GM06990 (cell line): ENCODE results near the gene ALPG.
"Not testable (repeated sequence)": the region's sequence is repeated elsewhere in the genome, so short reads cannot be mapped to it uniquely, and the experiment has no call there.

ENCODE experiments used
- DNase-seq: peaks from one replicate; pipeline ENCODE4 v3.0.0-alpha.2; 2011; ENCODE audit not compliant: insufficient read length; ENCODE audit errors: extremely low read depth
- H3K27me3 ChIP-seq: replicated peaks from 2 replicates; pipeline ENCODE4 v1.6.0; 2011; ENCODE audit warnings: low read length; ENCODE audit not compliant: control insufficient read depth, insufficient read depth
- H3K36me3 ChIP-seq: 2 replicates; pipeline ENCODE4 v1.5.1; 2011; ENCODE audit warnings: low read length; ENCODE audit not compliant: control insufficient read depth, insufficient read depth
- H3K4me3 ChIP-seq: replicated peaks from 2 replicates; pipeline ENCODE4 v1.5.1; 2011; ENCODE audit warnings: low read depth, mild to moderate bottlenecking, control low read depth, low read length
- TF ChIP-seq, protein P1 (sequence below): IDR thresholded peaks from 2 replicates; pipeline ENCODE4 v1.5.1; 2011; ENCODE audit warnings: low read length, control low read depth, mild to moderate bottlenecking, inconsistent platforms; ENCODE audit not compliant: insufficient read depth, poor library complexity, severe bottlenecking

ALPG gene

DNA sequence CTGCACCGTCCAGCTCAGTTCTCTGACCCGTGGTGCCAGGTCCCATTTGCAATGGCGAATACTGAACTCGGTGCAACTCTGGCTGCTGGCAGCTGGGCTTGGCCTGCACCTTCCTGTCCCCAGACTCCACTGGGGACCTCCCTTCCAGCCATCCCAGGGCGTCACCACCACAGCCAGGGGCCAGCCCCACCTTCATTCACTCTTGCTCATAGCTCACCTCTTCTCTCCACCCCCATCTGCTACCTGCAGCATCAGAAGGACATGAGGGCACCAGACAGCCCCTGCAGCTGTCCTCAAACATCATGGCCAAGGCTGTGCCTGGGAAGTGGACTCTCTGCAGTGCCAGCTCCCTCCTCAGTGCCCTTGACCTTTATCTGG, 33.1 kb downstream of the ALPG start:
- Histone ChIP-seq H3K4me3 (no peak overlapping the region), H3K27me3 (no peaks in the 10 kb centered on the region; the same call in 1 of the 2 replicates), H3K36me3 (no peaks in the 10 kb centered on the region)
- DNase-seq, result no peak
- TF ChIP-seq, protein P1, sequence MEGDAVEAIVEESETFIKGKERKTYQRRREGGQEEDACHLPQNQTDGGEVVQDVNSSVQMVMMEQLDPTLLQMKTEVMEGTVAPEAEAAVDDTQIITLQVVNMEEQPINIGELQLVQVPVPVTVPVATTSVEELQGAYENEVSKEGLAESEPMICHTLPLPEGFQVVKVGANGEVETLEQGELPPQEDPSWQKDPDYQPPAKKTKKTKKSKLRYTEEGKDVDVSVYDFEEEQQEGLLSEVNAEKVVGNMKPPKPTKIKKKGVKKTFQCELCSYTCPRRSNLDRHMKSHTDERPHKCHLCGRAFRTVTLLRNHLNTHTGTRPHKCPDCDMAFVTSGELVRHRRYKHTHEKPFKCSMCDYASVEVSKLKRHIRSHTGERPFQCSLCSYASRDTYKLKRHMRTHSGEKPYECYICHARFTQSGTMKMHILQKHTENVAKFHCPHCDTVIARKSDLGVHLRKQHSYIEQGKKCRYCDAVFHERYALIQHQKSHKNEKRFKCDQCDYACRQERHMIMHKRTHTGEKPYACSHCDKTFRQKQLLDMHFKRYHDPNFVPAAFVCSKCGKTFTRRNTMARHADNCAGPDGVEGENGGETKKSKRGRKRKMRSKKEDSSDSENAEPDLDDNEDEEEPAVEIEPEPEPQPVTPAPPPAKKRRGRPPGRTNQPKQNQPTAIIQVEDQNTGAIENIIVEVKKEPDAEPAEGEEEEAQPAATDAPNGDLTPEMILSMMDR, result no peak

DNA sequence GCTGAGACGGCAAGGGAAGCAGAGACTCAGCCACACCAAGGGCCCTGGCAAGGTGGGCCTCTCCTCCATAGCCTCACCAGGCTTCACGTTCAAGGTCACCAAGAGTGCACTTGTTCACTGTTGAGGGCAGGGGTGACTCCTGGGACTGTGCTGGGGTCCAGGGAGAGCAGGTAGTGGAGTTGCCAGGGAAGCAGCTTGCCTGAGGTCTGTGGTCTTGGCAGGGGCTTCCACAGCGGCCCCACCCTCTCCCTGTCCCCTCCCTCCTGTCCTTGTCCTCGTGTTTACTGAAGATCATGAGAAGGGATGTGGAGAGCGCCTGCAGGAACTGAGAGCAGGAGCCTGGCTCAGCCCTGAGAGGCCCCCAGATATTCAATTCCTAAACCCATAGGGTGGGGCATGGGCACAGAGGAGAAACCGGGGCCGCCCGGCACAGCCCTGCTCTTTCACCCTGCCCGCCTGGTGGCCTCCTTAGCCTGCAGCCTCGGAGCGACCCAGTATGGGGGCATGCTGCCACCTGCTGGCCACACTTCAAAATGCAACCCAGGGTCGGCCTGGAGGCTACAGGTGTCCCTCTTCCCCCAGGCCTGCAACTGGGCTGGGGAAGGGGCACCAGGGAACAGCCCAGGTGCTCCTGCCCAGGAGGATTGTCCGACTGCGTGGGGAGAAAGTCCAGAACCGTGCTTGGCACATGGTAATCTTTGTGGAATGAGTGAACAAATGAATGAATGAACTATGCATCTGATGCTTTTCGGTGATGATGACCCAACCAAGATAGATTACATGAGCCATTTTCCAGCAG, 33.8 kb downstream of the ALPG start:
- not testable (repeated sequence) for H3K36me3 ChIP-seq, H3K27me3 ChIP-seq, H3K4me3 ChIP-seq
- DNase-seq, result peak; percentile 65
- TF ChIP-seq, protein P1, result peak; percentile 88

DNA sequence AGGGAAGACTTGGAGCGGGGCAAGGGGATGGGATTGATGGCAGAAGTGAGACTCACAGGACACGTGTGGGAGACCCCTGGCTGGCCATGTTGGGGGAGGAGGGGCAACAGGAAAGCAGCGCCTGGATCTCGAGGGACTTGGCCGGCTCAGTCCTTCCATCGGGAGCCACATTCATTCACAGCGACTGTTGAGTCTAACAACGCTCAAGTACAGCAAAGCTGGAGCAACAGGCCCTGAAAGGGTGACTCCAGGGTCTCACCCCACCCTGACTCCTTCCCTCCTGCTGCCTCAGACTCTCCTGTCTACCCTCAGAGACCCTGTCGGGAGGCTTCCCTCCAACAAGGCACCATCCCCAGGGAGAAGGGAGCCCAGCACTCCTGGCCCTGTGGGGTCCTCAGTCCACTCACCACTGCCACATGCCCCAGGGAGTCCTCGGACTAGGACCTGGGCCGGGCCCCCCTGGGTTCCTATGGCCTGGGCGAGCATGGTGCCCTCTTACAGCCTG, 34.6 kb downstream of the ALPG start:
- H3K36me3 ChIP-seq, result no peaks in the 10 kb centered on the region
- H3K27me3 ChIP-seq, result no peaks in the 10 kb centered on the region; the same call in 1 of the 2 replicates
- H3K4me3 ChIP-seq, result no peak overlapping the region
- no peak for DNase-seq
- TF ChIP-seq, protein P1, result no peak

DNA sequence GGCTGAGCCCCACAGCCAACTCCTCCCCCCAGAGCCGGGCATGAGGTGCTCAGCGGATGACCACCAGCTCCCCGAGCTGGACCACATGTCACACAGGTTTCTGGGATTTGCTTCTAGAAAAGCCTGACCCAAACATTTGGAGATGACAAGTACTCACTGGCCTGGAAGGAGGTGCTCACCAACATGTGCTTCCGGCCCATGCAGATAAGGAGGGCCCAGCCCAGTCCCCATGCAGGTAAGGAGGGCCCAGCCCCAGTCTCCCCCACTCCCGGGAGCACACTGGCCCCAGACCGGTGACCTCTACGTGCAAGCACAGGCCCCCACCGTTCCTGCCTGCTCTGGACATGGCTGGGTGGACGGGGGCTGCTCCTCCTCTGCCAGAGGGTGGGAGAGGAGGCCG, 35.3 kb downstream of the ALPG start:
- not testable (repeated sequence) for H3K4me3 ChIP-seq, H3K27me3 ChIP-seq, DNase-seq, H3K36me3 ChIP-seq

DNA sequence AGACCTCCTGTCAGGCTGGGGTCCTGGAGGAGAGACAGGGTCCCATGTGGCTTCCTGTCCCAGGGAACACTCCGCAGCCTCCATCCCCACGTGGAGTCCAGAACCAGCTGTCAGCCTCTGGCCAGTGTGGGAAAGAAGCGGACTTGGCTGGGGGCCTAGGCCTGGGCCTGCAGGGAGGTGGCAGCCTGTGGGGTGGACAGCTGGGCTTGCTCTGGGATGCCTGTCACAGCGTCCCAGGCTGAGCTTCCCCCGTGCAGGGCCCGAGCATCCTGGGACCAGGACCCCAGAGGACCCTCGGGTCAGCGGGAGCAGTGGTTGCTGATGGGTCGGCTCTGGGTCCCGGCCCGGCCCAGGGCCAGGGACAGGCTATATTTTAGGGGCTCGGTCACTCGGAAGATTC, 35.8 kb downstream of the ALPG start:
- not testable (repeated sequence) for H3K4me3 ChIP-seq, H3K36me3 ChIP-seq, H3K27me3 ChIP-seq, DNase-seq

DNA sequence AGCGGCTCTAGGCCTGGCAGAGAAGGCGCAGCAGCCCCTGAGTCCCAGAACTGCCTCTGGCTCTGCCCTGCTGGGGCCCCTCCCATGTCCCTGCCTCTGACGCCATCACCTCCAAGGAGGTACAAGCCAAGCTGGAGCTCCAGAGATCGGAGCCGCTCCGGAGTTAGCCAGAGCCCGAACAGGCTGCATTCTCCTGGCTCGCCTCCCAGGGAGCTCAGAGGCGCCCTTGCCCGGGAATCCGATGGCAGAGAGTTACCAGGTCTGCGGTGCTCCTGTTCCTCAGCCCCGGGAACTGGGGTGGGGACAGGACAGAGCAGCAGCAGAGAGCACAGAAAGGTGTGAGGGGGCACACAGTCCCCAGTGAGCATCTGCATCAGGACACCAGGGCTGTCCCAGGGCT, 36.4 kb downstream of the ALPG start:
- not testable (repeated sequence) for DNase-seq, H3K27me3 ChIP-seq

DNA sequence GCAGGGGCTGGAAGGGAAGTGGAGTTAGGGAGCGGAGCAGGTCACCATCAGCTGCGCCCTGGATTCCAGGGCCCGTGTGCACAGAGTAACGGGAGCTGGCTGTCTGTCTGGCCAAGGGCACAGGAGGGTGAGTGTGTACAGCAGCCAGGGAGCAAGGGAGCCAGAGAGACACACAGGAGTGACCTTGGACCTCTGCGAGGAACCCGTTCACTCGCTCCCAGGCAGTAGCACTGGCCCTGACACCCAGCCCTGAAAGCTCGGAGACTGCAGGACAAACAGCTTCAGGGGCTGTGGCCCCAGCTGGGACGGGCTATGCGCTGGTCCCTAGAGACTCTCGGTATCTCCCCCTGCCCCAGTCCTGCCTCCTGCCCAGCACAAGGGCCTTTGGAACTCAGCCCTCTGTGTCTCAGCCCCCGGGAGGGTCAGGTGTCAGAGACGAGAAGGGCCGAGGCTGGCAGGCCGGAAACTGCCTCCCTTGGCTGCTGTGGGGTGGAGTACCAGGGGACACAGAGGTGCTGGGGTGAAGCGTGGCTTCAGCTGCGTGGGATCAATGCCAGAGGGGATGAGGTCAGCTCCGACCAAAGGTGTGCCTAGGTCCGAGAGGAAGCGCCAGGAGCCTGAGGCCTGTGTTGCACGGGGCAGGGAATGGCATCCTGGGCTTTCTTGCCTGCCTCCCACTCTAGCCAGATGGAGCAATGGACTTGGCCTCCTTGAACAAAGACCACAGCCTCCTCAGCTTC, 37.2 kb downstream of the ALPG start:
- not testable (repeated sequence) for DNase-seq, H3K36me3 ChIP-seq, H3K27me3 ChIP-seq, H3K4me3 ChIP-seq

More for the DNA sequence above, 36.4 kb downstream of the ALPG start:
- not testable (repeated sequence) for H3K4me3 ChIP-seq, H3K36me3 ChIP-seq
